Mucosa of gallbladder (tissue), 1 donor: Measurements from ENCODE around the gene PECR. TPM values are rescaled to one million over a fixed set of nuclear protein-coding genes. Genes with fewer than 3 reads are reported as not detected.
A peak's percentile ranks its signal among the peaks of the same experiment; 100 is the strongest.
"Not testable (repeated sequence)": the region's sequence is repeated elsewhere in the genome, so short reads cannot be mapped to it uniquely, and the experiment has no call there.

Experiments used
- DNase-seq: peaks from one replicate; pipeline ENCODE4 v3.0.0-alpha.2; 2020; ENCODE audit warnings: low spot score
- total RNA-seq: library from RNA; stranded (reverse); gene quantifications from one replicate; pipeline ENCODE4 v1.2.1, GENCODE V29; 2021
- donor health status: DM: no; HTN: no; CAD: no.

Gene PECR
- total RNA-seq, 1 donor from 2014 or later: 33.7 TPM

- no peak for DNase-seq
Observed at GRCh38 chr2:216029416-216030129, 52.0 kb downstream of the PECR start.

DNA sequence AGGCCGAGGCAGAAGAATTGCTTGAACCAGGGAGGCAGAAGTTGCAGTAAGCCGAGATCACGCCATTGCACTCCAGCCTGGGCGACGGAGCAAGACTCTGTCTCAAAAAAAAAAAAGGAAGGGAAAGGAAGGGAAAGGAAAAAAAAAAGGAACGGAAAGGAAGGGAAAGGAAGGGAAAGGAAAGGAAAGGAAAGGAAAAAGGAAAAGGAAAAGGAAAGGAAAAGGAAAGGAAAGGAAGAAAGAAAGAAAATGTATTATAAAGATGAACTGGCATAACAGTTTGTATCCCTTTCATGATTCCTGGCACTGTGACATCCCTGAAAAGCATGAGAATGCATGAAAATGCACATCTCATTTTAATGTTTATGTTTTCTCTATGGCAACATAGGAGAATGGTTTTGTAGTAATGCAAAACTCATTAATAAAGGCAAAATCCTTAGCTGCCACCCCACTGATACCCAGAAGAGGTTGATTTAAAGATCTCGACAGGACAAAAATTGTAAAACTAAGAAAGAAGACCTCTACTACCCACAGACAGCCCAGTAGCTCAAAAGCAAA, 56.8 kb downstream of the PECR start:
- DNase-seq: no peak

DNA sequence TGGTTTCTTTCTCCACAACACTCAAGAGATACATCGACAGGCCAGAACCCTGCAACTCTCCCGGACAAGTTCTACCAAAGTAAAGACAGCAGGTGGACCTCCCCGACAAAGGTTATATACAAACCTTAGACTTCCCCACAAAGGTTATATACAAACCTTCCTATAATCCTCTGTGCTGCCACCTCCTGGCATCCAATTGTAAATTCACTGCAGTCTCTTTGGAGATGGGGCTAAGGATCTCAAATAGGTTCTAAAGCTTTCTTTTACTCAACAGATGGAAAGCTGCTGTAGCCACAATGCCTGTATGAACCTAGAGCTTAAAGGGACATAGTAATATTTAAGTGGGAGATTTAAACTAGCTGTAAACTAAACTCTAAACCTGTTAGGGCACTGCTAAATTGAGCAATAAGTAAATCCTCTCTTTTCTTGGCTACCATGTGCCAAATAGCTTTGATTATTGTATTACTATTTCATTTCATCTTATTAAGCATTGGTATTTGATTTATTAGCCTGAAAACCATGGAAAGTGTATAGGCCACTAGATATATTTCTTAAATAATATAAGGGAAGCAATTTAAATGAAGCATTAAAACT, 58.5 kb downstream of the PECR start:
- no peak for DNase-seq

- DNase-seq: no peak
Observed at GRCh38 chr2:216021768-216022565, 59.6 kb downstream of the PECR start.

GRCh38 chr2:216018709-216019108, 62.9 kb downstream of the PECR start:
- no peak for DNase-seq

DNA sequence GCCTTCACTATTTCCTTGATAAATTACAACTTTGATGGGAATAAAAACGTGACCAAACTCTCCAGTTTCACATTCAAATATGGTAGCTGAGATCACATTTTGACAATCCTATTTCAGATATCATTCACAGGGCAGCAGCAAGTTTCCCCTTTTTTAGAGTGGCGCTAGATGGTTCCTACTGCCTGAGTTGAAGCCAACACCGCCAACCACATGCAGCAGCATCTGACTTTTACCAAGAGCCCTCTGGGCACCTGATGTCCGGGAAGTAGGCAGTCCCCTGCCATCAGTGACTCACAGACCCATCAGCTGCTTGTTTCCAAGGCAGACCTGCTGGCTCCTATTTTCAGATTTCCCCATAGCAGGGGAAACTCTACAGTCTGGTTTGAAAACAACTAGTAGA, 64.2 kb downstream of the PECR start:
- no peak for DNase-seq

GRCh38 chr2:216016581-216016980, 65.0 kb downstream of the PECR start:
- no peak for DNase-seq

DNA sequence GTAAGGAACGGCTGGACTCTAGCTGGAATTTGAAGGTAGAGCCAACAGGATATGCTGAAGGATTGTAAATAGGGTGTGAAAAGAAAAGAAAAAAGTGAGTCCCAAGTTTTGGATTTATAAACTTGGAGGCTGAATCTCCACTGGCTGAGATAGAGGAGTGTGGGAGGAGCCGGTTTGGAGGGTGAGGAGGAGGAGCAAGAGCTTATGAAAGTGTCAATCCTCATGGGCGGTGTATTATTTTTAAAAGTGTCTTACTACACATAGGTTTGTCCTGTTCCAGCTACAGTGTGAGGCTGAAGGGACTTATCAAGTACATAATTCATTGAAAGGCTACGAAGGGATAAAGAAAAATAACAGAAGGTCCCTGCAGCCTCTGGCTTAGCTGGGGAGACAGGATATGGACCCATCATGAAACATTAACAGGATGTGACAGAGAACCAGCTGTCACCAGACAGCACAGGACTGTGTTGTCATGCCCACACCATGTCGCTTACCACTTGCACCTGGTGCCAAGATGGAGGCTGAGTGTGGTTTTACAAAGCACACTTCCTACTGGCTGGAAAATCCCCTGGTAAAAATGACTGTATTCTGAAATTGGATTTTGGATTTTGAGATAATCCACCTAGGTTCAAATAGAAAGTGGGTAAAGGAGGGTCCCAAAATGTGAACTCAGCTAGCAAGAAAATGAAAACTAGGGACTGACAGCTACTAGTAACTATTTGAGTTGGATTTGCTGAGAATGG, 65.7 kb downstream of the PECR start:
- no peak for DNase-seq

GRCh38 chr2:216014986-216015385, 66.6 kb downstream of the PECR start:
- DNase-seq: no peak

GRCh38 chr2:216014006-216014405, 67.6 kb downstream of the PECR start:
- DNase-seq: no peak

GRCh38 chr2:216013080-216013909, 68.3 kb downstream of the PECR start, which contains the start of gene MREG:
MREG (minus strand) TSS chr2:216013551; CDS start chr2:216013327, 224 bp downstream.
- DNase-seq: peak; percentile 72

- DNase-seq: no peak
Observed at GRCh38 chr2:216012830-216013079, 68.9 kb downstream of the PECR start.

GRCh38 chr2:216012133-216012829, 69.3 kb downstream of the PECR start:
- DNase-seq: no peak

GRCh38 chr2:216009215-216009614, 72.4 kb downstream of the PECR start:
- not testable (repeated sequence) for DNase-seq

DNA sequence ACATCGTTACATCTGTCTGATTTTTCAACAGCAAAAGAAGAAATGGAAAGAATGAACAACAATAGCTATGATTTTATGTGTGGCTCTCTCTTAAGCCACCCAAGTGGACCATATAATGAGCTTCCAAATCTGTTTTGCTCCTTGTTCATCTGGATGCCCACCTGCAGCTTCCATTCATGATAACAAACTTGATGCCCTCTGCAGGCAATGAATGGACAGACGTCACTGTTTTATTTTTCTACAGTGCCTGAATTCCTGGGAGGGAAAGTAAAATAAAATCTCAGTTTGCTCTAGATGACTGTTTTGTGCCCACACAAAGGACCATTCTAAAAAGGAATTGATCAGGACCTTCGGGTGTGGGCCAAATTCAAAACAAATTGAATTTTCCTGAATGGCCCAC, 73.2 kb downstream of the PECR start:
- DNase-seq: no peak

- no peak for DNase-seq
Observed at GRCh38 chr2:216006164-216006663, 75.4 kb downstream of the PECR start.

DNA sequence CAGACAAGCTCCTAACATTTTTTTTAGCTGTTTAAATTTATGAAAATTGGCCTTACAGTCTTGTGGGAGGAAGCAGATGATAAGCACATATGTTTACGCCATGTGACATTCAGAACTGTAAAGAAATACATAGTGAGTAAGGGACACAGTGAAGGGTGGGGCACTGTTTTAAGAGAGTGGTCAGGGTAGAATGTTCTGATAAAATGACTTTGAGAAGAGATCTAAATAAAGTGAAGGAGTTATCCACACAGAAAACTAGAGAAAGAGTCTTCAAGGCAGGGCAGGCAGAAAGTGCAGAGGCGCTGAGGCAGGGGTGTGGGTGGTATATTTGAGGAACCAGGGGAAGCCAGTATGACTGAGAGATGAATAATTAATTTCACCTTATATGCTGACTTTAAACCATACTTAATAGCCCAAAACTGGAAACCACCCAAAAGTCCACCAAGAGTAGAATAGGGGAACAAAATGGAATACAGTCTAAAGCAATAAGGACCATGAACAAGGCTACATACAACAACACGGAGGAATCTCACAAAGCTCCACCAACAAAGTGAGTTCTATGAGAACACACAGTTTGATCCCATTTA, 76.8 kb downstream of the PECR start:
- DNase-seq: no peak

- no peak for DNase-seq
Observed at GRCh38 chr2:216003876-216004696, 77.5 kb downstream of the PECR start.

GRCh38 chr2:216002693-216003092, 78.9 kb downstream of the PECR start:
- DNase-seq: no peak
